ENCODE data around the gene RPL41.
"Not testable (repeated sequence)": the region's sequence is repeated elsewhere in the genome, so short reads cannot be mapped to it uniquely, and the experiment has no call there.

RPL41 gene

DNA sequence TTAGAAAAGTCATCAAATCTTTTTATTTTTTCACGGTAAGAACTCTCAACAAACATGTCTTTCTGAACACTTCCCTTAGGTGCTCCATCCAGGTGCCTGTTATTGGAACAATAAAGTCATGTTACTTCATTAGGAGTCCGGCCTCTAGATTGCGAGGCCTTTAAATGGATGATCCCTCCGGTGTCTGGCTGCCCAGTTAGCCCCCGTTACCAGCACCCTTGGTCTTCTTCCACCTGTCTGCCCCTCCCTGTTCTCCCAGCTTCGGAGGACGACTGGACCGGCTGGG is 12.7 kb upstream of the RPL41 start:
- no peak for DNase-seq

- peak; percentile 100 for DNase-seq
These were observed 12.2 kb upstream of the RPL41 start, which contains the start of gene PA2G4 for GRCh38 chr12:56104109-56104814. Gene PA2G4, plus strand, starts transcription at chr12:56104559. Its CDS starts 179 bp downstream, at chr12:56104738.

DNA sequence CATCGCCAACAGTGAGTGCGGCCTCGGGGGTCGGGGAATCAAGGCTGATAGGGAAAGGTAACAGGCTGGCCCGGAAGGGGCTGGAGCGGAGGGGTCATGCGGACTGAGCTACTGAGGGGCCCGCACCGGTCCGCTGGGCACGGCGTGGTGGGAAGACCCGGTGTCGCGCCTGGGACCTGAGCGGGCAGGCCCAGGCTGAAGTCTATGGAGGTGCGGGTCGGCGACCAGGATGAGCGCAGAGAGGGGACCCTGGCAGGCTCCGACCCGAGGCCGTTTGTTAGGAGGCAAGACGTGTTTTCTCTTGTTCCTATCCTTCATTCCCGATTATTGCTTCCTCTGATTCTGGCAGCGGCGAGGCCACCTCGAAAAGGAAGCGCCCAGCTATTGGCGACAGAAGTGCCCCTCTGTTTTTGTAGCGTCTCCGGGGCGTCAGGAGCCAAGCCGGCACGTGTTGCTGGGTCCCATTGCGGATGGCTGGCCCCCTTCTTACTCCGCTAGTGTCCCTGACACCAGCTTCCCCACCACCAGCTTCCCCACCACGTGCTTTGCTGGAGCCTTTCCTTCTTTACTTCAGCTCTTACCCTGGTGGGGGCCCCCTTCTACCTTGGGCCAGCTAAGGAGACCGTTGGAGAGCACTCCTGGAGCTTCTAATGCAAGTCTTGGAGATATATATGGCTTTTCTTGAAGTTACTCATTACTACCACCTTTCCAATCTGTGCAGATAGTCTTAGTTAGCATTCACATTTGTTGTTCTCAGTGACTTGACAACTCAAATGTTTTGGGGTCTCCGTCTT is 11.4 kb upstream of the RPL41 start:
- DNase-seq: no peak

DNA sequence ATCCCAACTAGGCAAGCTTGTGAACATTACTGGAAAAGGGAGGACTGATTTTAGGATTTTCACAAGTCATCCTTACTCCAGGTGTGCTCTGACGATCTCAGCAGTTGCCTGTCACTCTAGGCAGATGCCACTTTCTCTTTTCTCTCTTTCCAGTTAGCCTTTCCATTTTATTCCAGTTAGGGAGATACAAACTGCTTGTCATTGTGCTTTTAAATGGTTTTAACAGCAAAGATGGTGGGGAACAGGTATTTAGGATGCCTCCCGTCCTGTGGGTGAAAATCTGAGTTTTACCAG is 10.9 kb upstream of the RPL41 start:
- no peak for DNase-seq

DNA sequence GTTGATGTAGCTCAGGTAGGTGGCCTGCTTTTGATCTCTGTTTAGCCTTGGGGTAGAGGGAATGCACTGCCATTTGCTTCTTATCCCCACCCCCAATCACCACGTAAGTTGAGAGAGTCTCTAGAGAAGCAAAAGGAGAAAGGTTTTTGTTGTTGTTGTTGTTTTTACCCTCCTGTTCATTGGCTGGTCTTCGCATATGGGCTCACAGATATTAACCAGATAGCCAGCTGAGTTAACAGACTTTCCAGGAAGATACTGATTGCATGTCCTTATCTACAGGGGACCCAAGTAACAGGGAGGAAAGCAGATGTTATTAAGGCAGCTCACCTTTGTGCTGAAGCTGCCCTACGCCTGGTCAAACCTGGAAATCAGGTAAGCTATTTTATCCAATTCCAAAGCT is 9.2 kb upstream of the RPL41 start:
- no peak for DNase-seq

DNA sequence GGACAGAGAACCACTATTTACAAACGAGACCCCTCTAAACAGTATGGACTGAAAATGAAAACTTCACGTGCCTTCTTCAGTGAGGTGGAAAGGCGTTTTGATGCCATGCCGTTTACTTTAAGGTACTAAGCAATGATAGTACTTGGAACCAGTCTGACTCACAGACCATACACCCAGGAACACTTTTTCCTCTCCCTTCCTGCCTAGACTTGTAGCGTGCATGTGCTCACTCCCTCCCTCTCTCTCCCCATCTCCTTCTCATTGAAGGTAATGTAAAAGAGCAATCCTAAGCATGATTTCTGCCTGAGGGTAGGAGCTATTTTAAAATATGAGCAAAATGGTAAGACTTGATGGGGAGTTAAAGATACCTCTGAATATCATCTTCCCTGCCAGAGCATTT is 5.9 kb upstream of the RPL41 start:
- no peak for DNase-seq

DNA sequence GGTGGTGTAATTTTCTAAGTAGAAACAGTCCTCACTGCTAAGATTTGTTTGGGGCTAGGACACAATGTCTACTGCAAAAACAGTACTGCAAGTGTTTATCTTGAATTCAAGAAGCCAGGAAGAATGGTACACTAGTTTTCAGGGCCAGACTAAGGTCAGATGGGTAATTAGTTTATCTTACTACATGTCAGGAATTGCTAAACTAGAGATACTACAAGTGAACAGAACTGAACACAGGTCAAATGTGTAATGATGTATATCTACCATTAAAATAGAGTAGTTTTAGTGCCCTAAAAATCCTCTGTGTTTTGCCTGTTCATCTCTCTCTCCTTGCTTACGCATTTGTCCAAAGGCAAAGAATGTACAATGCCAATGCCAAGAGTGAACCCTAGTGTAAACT is 2.3 kb upstream of the RPL41 start:
- DNase-seq: no peak

DNA sequence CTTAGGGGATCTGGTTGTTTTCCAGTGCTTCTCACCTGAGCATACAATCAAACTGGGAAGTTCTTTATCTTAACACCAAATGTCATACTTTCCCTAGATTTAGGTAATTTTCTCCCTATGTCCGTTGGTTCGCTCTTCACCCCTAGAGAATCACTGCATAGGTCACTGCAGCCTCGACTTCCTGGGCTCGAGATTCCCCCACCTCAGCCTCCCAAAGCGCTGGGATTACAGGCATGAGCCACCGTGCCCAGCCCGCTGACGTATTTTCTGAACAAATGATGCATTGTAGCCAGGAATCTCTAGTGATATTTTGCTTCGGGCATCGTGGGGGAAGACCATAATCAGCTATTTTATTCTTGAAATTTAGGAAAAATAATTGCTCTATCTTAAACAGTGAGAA is 1.1 kb upstream of the RPL41 start:
- DNase-seq: no peak

- not testable (repeated sequence) for DNase-seq
These were observed 761 bp downstream of the RPL41 start for GRCh38 chr12:56117082-56117706.

DNA sequence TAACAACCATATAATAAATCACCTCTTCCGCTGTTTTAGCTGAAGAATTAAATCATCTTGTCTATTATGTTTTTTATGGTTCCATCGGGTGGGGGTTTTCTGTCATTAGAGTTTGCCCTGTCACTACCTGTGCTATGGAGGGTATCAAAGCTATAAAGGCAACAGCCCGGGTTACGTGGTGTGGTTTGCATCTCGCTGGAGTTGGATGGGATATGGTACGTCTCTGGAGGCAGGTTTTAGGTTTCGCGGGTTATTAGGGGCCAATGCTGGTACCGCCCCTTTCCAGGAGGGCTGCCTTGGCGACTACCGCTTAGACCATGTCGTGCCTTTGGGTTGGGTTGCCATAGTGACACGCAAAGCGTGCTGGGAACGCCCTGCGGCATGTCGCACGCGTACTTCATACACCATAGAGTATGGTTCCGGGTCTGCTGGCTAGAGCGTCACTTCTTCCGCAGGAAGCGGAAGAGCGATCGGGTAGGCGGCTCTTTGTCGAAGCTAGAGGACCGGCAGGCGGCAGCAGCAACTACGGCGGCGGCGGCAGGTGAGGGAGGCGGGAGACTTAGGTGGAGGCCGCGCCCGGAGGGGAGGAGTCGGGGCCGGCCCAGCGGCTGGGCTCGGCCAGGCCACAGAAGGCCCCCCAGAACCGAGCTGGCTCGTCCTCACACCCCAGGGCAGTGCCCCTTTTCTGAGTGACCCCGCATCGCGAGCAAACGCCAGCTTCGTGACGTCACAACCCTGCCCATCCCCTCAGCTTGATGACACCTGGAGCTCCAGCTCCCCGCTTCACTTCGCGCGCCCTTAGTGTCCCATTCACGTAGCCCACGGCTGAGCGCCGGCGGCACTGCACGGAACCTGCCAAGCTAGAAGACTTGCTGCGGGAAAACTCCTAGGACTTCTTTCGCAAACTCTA is 1.6 kb downstream of the RPL41 start, which contains the start of gene ZC3H10:
Gene ZC3H10 (plus strand): TSS at position 489 of the 910 bp plus-strand sequence. CDS start 2,297 bp downstream, outside the sequence.
- DNase-seq: peak; percentile 98

GRCh38 chr12:56118688-56119357 is 2.4 kb downstream of the RPL41 start:
- DNase-seq: peak; percentile 55

- peak; percentile 87 for DNase-seq
These were observed 2.9 kb downstream of the RPL41 start for GRCh38 chr12:56119361-56119796.

GRCh38 chr12:56120158-56120846 is 3.9 kb downstream of the RPL41 start:
- no peak for DNase-seq

DNA sequence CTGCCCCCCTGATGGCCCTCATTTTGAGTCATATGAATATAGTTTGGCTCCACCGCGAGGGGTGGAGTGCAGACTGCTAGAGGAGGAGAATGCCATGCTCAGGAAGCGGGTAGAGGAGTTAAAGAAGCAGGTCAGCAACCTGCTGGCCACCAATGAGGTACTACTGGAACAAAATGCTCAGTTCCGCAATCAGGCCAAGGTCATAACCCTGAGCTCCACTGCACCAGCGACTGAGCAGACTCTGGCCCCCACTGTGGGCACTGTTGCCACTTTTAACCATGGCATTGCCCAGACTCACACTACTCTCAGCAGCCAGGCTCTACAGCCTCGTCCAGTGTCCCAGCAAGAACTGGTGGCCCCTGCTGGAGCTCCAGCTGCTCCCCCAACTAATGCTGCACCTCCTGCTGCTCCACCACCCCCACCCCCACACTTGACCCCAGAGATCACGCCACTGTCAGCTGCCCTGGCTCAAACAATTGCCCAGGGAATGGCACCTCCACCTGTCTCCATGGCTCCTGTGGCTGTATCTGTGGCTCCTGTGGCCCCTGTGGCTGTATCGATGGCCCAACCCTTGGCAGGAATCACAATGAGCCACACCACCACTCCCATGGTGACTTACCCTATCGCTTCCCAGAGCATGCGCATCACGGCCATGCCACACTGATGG is 4.9 kb downstream of the RPL41 start:
- no peak for DNase-seq

DNA sequence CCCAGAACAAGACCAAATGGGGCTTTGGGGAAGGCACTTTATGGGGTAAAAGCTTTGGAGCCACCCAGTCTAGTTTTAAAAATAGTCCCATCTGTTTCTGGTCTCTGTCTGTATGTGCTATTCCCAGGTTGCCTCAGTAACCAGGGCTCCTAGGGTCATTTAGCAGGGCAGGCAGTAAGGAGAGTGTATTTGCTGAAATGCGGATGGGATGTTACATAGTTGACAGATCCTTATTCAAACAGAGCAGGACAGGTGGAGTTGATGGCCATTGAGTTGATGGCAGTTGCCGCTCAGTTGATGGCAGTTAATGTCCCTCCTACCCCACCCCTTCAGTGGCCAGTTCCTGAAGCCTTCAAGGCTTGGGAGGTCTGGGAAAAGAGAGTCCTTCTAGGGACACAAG is 6.2 kb downstream of the RPL41 start:
- DNase-seq: no peak

- no peak for DNase-seq
These were observed 7.7 kb downstream of the RPL41 start for GRCh38 chr12:56124133-56124532.

DNA sequence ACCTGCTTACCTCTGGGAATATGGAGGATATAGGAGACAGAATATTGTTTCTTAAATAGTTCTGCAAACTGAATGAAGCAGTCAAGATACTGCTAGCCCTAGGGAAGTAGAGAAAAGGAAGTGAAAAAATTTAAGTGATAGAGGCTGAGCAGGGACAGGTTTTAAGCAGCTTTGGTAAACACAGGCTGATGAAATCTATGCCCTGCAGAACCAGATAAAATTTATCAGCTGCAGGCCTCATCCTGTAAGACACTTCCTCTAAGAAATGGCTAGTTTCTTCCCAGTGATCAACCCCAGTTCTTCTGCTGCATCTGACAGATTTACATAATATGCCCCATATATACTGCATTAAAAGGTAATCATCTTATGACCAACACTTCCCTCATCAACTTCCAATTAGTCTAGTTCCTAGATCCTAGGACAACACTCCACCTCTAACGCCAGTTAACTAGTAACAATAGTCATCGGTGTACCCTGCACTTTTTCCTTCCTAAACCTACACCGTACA is 10.4 kb downstream of the RPL41 start:
- no peak for DNase-seq

DNA sequence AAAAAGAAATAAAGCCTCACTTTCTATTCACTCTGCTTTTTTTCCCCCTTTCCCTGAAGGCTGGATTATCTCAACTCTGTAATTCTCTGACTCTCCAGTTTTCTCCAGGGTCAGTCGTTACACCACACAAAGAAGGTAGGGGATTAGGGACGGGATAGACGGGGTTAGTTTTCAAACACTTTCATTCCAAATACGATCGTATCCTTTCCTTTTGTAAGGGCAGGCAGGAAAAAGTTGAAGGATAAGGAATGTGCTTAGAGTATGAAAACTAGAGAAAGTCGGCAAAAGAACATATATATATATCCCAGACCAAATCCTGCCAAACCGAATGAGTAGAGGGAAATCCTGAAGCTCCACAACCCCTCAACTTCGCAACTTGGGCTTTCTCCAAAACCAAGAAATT is 11.1 kb downstream of the RPL41 start:
- no peak for DNase-seq

DNA sequence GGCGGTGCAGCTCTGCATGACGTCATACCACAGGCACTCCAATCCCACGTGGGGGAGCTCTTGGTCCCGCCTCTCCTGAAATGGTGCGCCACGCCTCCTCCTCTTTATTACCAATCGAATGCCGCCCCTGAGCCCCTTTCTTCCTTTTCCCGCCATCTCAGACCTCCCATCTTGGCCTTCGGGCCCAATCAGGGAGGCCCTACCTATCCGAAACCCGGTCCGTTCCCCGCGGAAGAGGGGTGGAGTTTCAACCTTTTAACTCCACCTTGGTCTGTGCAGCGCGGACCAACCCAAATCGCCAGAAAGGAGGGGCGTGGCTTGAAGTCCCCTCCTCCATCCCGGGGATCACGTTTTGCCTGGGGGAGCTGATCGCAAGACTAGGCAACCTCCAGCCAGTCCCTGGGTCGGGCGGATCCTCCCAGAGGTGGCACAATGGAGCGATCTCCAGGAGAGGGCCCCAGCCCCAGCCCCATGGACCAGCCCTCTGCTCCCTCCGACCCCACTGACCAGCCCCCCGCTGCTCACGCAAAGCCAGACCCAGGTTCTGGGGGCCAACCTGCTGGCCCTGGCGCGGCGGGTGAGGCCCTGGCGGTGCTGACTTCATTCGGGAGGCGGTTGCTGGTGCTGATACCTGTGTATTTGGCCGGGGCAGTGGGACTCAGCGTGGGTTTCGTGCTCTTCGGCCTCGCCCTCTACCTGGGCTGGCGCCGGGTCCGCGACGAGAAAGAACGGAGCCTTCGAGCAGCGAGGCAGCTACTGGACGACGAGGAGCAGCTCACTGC is 11.6 kb downstream of the RPL41 start, which contains the start of gene ESYT1:
Gene ESYT1 (plus strand): TSS at position 380 of the 782 bp plus-strand sequence. CDS start 53 bp downstream, at position 433.
- DNase-seq: peak; percentile 99

GRCh38 chr12:56128670-56129205 is 12.3 kb downstream of the RPL41 start:
- DNase-seq: peak; percentile 22
